ENCODE results near the gene PLXNA4.

GRCh38 chr7:132275416-132276233, 300.6 kb downstream of the PLXNA4 start:
- no peak for TF ChIP-seq CTCF (optimal IDR thresholded peaks at IDR 0.05 in 1 of 3, IDR thresholded peaks at IDR 0.05 in 1 of 3, conservative IDR thresholded peaks at IDR 0.05 in 1 of 3; ENCODE audit: extremely low read depth in 1 of 3, insufficient read depth in 2 of 3, low read length in 3 of 3)
- no peak for TF ChIP-seq EZH2 (IDR thresholded peaks at IDR 0.05; ENCODE audit: low read length)

Measured in keratinocyte (primary cell).